DND-41 (cell line): ENCODE data around the gene TGFB1.

Experiments
- ATAC-seq: fragments of 200-7000 bp; cut with Tn5 transposase; 3 replicates; pipeline ENCODE4 v1.9.1; 2021; ENCODE audit warnings: low read depth; ENCODE audit not compliant: insufficient read depth
- DNase-seq: peaks from one replicate; pipeline ENCODE4 v3.0.0-alpha.2; 2020
- H2AFZ ChIP-seq: 2 replicates; pipeline ENCODE4 v1.6.0; 2012; ENCODE audit warnings: low read depth, low read length
- H3K27ac ChIP-seq: 2 replicates; pipeline ENCODE4 v1.5.1; 2012; ENCODE audit warnings: low read length, inconsistent platforms
- H3K27me3 ChIP-seq: fragments of 200-600 bp; sonication (generic); 2 replicates; pipeline ENCODE4 v1.6.0; 2012; ENCODE audit warnings: low read length, mild to moderate bottlenecking, inconsistent platforms; ENCODE audit not compliant: insufficient read depth, poor library complexity
- H3K36me3 ChIP-seq: 2 replicates; pipeline ENCODE4 v1.5.1; 2012; ENCODE audit warnings: low read length, inconsistent platforms; ENCODE audit not compliant: insufficient read depth
- H3K4me1 ChIP-seq: 2 replicates; pipeline ENCODE4 v1.5.1; 2012; ENCODE audit warnings: mild to moderate bottlenecking, low read length; ENCODE audit not compliant: insufficient read depth
- H3K4me2 ChIP-seq: 2 replicates; pipeline ENCODE4 v1.6.0; 2012; ENCODE audit warnings: mild to moderate bottlenecking, moderate library complexity, low read length, inconsistent platforms; ENCODE audit not compliant: insufficient read depth
- H3K4me3 ChIP-seq, 2 experiments: fragments of 200-600 bp in 1 of 2; shearing (Covaris generic) in 1 of 2; 2 replicates each; pipeline ENCODE4 v1.5.1; 2012 to 2016; ENCODE audit warnings: inconsistent platforms in 2 of 2, low read length in 2 of 2, mild to moderate bottlenecking in 2 of 2, low read depth in 1 of 2, moderate library complexity in 1 of 2
- H3K79me2 ChIP-seq: 2 replicates; pipeline ENCODE4 v1.6.0; 2012; ENCODE audit warnings: low read length, inconsistent platforms; ENCODE audit not compliant: insufficient read depth
- H3K9ac ChIP-seq: 2 replicates; pipeline ENCODE4 v1.6.0; 2012; ENCODE audit warnings: low read depth, mild to moderate bottlenecking, inconsistent platforms, low read length, moderate library complexity
- H3K9me3 ChIP-seq: 2 replicates; pipeline ENCODE4 v1.5.1; 2012; ENCODE audit warnings: low read length, moderate library complexity, mild to moderate bottlenecking, inconsistent platforms; ENCODE audit not compliant: insufficient read depth, severe bottlenecking
- H4K20me1 ChIP-seq: 2 replicates; pipeline ENCODE4 v1.6.0; 2012; ENCODE audit warnings: low read length; ENCODE audit not compliant: insufficient read depth
- EZH2 ChIP-seq: IDR thresholded peaks from 3 replicates; pipeline ENCODE4 v1.6.1; 2012; ENCODE audit warnings: borderline replicate concordance, low read depth, mild to moderate bottlenecking, moderate library complexity, low read length, inconsistent platforms; ENCODE audit not compliant: severe bottlenecking
- TF ChIP-seq, protein P1 (sequence below): IDR thresholded peaks from 2 replicates; pipeline ENCODE4 v1.5.1; 2012; ENCODE audit warnings: borderline replicate concordance, low read length, moderate library complexity, mild to moderate bottlenecking; ENCODE audit not compliant: poor library complexity, severe bottlenecking; ENCODE audit errors: extremely low read depth

TGFB1 gene

DNA sequence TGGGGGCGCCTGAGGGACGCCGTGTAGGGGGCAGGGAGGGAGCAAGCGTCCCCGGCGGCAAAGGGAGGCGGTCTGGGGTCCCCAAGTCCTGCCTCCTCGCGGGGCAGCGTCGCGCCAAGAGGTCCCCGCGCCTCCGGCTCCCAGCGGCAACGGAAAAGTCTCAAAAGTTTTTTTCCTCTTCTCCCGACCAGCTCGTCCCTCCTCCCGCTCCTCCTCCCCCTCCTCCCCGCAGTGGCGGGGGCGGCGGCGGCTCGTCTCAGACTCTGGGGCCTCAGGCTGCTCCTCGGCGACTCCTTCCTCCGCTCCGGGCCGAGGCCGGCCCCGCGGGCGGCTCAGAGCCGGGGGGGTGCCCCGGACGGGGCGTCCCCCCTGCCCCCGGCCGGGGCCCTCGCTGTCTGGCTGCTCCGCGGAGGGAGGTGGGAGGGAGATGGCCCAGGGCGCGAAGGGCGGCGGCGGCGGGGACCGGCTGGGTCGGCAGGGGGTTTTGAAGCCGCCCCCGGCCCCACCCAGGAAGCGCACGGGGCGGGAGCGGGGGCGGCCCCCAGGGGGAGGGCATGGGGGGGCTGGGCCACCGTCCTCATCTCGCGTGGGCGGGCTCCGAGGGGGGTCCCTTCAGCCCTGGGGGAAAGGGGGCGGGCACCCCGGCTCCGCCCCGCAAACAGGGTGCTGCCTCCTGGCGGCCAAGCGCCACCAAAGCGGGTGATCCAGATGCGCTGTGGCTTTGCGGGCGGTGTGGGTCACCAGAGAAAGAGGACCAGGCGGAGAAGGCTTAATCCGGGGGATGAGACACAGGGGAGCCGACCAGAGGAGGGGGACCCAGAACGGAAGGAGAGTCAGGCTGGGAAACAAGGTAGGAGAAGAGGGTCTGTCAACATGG lies at the start of gene TGFB1:
Gene TGFB1, minus strand, starts transcription at position 457 of the 877 bp plus-strand sequence. CDS start 878 bp downstream, outside the sequence.
- H3K27ac ChIP-seq, result peak within 1 kb of the TSS; percentile 87
- H3K27me3 ChIP-seq, result no peaks in the 10 kb centered on the region
- ATAC-seq, result peak; percentile 71
- H3K4me2 ChIP-seq, result peak within 1 kb of the TSS; percentile 78
- H2AFZ ChIP-seq, result peak within 1 kb of the TSS; percentile 78
- H3K79me2 ChIP-seq, result peaks cover 56% of the 10 kb centered on the region
- H3K4me3 ChIP-seq, result peak within 1 kb of the TSS; percentile 93 to 95
- peaks cover 18% of the 10 kb centered on the region for H3K36me3 ChIP-seq
- H4K20me1 ChIP-seq, result peaks cover 46% of the 10 kb centered on the region
- H3K9ac ChIP-seq, result peak within 1 kb of the TSS; percentile 97
- DNase-seq, result peak; percentile 92
- no peaks in the 10 kb centered on the region for H3K9me3 ChIP-seq
- H3K4me1 ChIP-seq, result peaks cover 43% of the 10 kb centered on the region
- TF ChIP-seq, protein P1, sequence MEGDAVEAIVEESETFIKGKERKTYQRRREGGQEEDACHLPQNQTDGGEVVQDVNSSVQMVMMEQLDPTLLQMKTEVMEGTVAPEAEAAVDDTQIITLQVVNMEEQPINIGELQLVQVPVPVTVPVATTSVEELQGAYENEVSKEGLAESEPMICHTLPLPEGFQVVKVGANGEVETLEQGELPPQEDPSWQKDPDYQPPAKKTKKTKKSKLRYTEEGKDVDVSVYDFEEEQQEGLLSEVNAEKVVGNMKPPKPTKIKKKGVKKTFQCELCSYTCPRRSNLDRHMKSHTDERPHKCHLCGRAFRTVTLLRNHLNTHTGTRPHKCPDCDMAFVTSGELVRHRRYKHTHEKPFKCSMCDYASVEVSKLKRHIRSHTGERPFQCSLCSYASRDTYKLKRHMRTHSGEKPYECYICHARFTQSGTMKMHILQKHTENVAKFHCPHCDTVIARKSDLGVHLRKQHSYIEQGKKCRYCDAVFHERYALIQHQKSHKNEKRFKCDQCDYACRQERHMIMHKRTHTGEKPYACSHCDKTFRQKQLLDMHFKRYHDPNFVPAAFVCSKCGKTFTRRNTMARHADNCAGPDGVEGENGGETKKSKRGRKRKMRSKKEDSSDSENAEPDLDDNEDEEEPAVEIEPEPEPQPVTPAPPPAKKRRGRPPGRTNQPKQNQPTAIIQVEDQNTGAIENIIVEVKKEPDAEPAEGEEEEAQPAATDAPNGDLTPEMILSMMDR, result peak; percentile 93
- TF ChIP-seq EZH2, result no peak

DNA sequence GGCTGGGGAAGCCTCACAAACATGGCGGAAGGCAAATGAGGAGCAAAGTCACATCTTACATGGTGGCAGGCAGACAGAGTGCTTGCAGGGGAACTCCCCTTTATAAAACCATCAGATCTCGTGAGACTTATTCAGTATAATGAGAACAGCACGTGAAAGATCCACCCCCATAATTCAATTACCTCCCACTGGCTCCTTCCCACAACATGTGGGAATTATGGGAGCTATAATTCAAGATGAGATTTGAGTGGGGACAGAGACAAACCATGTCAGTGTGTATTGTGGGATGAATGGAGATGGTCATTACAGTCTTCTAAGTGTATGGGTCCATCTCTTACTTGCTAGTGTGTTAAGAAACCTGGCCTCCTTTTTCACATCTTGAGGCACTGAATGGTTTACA lies 48.3 kb upstream of the TGFB1 start:
- H3K4me1 ChIP-seq, result peaks cover 16% of the 10 kb centered on the region
- no peaks in the 10 kb centered on the region for H3K9me3 ChIP-seq
- no peak overlapping the region for H3K9ac ChIP-seq
- no peak overlapping the region for H2AFZ ChIP-seq
- H3K27ac ChIP-seq, result no peak overlapping the region
- no peak for TF ChIP-seq EZH2
- TF ChIP-seq, protein P1, result no peak
- no peaks in the 10 kb centered on the region for H3K27me3 ChIP-seq
- peaks cover 5% of the 10 kb centered on the region; the same call in 1 of the 2 replicates for H3K36me3 ChIP-seq
- H3K4me2 ChIP-seq, result no peak overlapping the region
- DNase-seq, result no peak
- H3K79me2 ChIP-seq, result peaks cover 36% of the 10 kb centered on the region
- no peak overlapping the region for H3K4me3 ChIP-seq
- H4K20me1 ChIP-seq, result 0 out of 2 replicates have a peak, but pooled peaks cover 4% of the 10 kb centered on the region
- ATAC-seq, result no peak

DNA sequence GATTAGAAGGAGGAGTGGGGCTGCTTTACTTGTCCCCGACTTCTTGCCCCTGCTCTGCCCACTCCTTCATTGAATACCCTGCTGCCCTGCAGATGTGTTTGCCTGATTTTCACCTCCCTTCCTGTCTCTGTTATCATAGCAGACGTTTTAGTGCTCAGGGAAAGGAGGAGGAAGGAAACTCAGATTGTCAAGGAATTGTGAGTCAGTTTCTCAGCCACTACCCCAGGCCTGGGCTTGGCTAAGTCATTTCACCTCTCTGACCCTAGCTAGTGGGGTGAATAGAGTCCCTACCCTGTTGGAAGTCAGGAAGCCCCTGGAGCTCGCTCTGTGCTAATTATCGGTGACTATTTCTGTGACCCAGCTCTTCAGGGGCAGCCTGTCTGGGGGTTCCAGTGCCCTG lies 47.8 kb upstream of the TGFB1 start:
- ATAC-seq (no peak), DNase-seq (no peak)
- Histone ChIP-seq H3K4me3 (no peak overlapping the region), H3K27me3 (no peaks in the 10 kb centered on the region), H3K36me3 (peaks cover 5% of the 10 kb centered on the region; the same call in 1 of the 2 replicates), H3K4me1 (peaks cover 18% of the 10 kb centered on the region), H3K27ac (no peak overlapping the region), H4K20me1 (0 out of 2 replicates have a peak, but pooled peaks cover 4% of the 10 kb centered on the region), H2AFZ (no peak overlapping the region), H3K9ac (no peak overlapping the region), H3K9me3 (no peaks in the 10 kb centered on the region), H3K4me2 (no peak overlapping the region), H3K79me2 (peaks cover 41% of the 10 kb centered on the region)
- TF ChIP-seq EZH2, result no peak
- TF ChIP-seq, protein P1, result no peak
